Measurements from ENCODE around the gene RANBP10.
A peak's percentile ranks its signal among the peaks of the same experiment; 100 is the strongest.

Gene RANBP10

DNA sequence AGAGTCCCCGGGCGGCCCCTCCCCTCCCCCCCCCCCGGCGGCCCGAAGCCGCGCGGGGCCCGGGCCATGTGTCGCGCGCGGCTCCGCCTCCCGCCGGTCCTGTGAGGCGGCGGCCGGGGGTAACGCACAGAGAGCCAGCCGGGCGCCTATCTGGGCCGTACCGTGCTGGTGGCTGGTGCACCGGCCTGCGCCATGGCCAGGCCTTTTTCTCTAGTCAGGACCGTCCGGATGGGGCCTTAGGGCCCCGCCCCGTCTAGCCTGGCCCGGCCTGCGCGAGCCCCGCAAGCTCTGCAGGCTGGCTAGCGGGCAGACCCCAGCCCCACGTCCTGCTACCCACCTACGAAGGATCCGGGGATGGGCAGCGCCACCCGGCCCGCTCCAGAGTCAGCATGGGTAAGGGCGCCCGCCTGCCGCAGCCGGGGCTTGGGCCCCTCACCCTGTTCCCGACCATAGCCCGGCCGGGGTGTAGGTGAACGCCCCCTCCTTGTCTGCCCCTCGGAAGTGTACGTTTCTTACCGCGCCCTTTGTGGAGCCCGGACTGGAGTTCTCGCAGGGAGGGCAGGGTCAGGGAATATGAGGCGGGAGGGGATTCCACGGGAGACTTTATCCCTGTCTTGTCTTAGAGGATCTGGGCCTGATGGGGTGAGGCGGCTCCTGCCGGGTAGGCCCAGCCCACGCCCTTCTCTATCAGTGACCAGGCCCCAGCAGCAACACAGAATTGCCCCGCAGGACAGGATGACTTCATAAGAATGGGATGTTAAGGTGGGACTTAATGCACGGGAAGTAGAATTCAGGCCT is 40.9 kb upstream of the RANBP10 start, which contains the start of gene CENPT:
CENPT (minus strand) TSS at position 630 of the 798 bp plus-strand sequence. CDS start 13,834 bp downstream, outside the sequence.
- Histone ChIP-seq H3K27ac (ENCODE audit: poor library complexity, severe bottlenecking) (peak within 1 kb of the TSS; percentile 85), H3K4me1 (ENCODE audit: insufficient read depth, poor library complexity, severe bottlenecking) (peaks cover 18% of the 10 kb centered on the region), H3K27me3 (ENCODE audit: insufficient read depth, poor library complexity, severe bottlenecking) (no peaks in the 10 kb centered on the region), H3K4me3 (ENCODE audit: severe bottlenecking) (peak within 1 kb of the TSS; percentile 97), H3K9me3 (ENCODE audit: severe bottlenecking) (no peaks in the 10 kb centered on the region), H3K36me3 (ENCODE audit: low read depth) (peaks cover 32% of the 10 kb centered on the region)
- TF ChIP-seq, protein P1, sequence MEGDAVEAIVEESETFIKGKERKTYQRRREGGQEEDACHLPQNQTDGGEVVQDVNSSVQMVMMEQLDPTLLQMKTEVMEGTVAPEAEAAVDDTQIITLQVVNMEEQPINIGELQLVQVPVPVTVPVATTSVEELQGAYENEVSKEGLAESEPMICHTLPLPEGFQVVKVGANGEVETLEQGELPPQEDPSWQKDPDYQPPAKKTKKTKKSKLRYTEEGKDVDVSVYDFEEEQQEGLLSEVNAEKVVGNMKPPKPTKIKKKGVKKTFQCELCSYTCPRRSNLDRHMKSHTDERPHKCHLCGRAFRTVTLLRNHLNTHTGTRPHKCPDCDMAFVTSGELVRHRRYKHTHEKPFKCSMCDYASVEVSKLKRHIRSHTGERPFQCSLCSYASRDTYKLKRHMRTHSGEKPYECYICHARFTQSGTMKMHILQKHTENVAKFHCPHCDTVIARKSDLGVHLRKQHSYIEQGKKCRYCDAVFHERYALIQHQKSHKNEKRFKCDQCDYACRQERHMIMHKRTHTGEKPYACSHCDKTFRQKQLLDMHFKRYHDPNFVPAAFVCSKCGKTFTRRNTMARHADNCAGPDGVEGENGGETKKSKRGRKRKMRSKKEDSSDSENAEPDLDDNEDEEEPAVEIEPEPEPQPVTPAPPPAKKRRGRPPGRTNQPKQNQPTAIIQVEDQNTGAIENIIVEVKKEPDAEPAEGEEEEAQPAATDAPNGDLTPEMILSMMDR (IDR thresholded peaks at IDR 0.05; ENCODE audit: poor library complexity, severe bottlenecking) = no peak
- ATAC-seq (ENCODE audit: low read depth) (peak; percentile 51), DNase-seq (ENCODE audit: low spot score) (no peak)

DNA sequence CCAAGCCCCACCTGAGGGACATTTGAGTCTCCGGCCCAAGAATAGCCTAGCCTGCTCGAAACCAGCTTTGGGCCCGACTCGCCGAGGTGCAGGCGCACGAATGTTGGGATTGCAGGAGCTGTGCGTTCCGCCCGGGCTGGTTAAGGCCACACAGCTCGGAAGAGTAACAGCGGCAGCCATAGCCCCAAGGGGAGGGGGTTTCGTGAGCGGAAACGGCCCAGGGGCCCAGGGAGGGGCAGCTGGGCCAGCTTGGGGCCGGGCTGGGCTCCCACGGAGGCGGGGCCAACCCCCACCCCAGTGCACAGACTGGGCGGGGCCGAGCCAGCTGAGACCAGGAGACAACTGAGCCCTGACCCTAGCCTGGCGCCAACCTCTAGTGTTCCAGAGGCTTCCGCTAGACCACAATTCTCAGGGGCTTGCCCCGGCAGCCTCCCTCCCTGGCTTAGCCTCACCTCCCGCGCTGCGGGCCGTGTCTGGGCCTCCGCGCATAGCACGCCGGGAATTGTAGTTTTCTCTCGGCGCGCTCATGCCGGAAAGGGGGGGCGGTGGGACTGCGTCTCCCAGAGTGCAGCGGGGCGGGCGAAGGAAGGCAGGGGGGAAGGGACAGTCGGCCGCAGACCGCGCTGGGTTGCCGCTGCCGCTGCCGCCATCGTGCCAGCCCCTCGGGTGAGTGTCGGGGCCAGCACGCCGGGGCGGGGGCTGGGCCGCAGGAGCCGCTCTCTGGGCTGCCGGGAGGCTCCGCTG is 40.1 kb upstream of the RANBP10 start, which contains the start of gene NUTF2:
NUTF2 (plus strand) TSS at position 614 of the 744 bp plus-strand sequence. CDS start 18,198 bp downstream, outside the sequence.
- H3K4me1 ChIP-seq (ENCODE audit: insufficient read depth, poor library complexity, severe bottlenecking) = peaks cover 18% of the 10 kb centered on the region
- H3K27ac ChIP-seq (ENCODE audit: poor library complexity, severe bottlenecking) = peak within 1 kb of the TSS; percentile 85

DNA sequence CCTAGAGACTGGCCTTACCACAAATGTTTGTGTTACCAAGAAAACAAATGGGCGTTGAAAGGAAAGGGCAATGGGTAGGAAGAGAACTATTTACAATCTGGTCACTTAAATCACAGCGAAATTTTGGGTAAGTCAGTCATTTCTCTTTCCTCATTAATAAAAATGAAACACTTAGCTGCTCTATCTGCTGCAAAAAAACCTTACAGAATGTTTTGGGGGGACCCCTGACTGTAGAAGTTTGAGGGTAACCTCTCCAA is 39.6 kb upstream of the RANBP10 start:
- DNase-seq (ENCODE audit: low spot score) (no peak), ATAC-seq (ENCODE audit: low read depth) (no peak)
- no peaks in the 10 kb centered on the region for H3K9me3 ChIP-seq (ENCODE audit: severe bottlenecking)
- peaks cover 18% of the 10 kb centered on the region for H3K4me1 ChIP-seq (ENCODE audit: insufficient read depth, poor library complexity, severe bottlenecking)
- H3K36me3 ChIP-seq (ENCODE audit: low read depth) = peaks cover 20% of the 10 kb centered on the region
- TF ChIP-seq, protein P1 (IDR thresholded peaks at IDR 0.05; ENCODE audit: poor library complexity, severe bottlenecking) = no peak
- peak overlapping the region; percentile 85 for H3K27ac ChIP-seq (ENCODE audit: poor library complexity, severe bottlenecking)
- H3K27me3 ChIP-seq (ENCODE audit: insufficient read depth, poor library complexity, severe bottlenecking) = no peaks in the 10 kb centered on the region
- peak overlapping the region; percentile 97 for H3K4me3 ChIP-seq (ENCODE audit: severe bottlenecking)

More for the DNA sequence above, 40.1 kb upstream of the RANBP10 start, which contains the start of gene NUTF2:
- ATAC-seq (ENCODE audit: low read depth) (peak; percentile 63), DNase-seq (ENCODE audit: low spot score) (peak; percentile 96)
- H3K4me3 ChIP-seq (ENCODE audit: severe bottlenecking) = peak within 1 kb of the TSS; percentile 97
- no peaks in the 10 kb centered on the region for H3K27me3 ChIP-seq (ENCODE audit: insufficient read depth, poor library complexity, severe bottlenecking)
- H3K9me3 ChIP-seq (ENCODE audit: severe bottlenecking) = no peaks in the 10 kb centered on the region
- TF ChIP-seq, protein P1 (IDR thresholded peaks at IDR 0.05; ENCODE audit: poor library complexity, severe bottlenecking) = no peak
- H3K36me3 ChIP-seq (ENCODE audit: low read depth) = peaks cover 24% of the 10 kb centered on the region

DNA sequence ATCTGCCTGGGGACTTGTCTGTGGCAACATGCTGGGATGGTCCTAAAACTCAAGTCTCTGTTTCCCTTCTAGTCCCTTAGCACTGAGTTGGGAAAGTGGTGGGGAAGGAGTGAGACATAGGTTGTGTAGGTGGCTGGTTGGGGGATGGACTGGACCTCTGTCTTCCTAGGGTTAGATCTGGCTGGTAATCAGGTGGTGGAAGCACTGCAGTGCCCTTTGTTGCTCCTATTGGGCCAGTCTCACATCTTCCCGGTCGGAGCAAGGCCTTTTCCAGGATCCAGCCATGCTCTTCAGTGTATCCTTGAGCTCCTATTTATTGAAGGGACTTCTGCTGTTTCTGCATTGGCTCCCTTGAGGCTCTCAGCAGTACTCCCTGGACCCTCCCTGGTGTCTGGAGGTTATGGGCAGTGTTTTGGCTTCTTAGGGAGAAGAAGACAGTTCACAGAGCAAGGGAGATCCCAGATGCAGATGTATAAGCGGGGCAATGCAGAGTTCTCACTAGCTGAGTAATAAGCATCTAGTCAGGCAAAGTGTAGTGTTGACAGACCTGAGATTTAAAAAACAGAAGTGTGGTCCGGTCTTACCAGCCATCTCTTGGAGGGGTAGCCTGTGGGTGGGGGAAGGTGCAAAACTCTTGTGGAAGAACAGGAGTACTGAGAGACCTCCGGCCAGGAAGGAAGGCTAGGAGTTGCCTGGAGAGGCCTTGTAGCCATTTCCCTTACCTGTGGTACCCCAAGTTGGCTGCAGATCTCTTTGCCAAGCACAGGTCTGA is 39.1 kb upstream of the RANBP10 start:
- no peaks in the 10 kb centered on the region for H3K9me3 ChIP-seq (ENCODE audit: severe bottlenecking)
- DNase-seq (ENCODE audit: low spot score) (no peak), ATAC-seq (ENCODE audit: low read depth) (no peak)
- peak overlapping the region; percentile 85 for H3K27ac ChIP-seq (ENCODE audit: poor library complexity, severe bottlenecking)
- peak overlapping the region; percentile 97 for H3K4me3 ChIP-seq (ENCODE audit: severe bottlenecking)
- TF ChIP-seq, protein P1 (IDR thresholded peaks at IDR 0.05; ENCODE audit: poor library complexity, severe bottlenecking) = no peak
- peaks cover 20% of the 10 kb centered on the region for H3K36me3 ChIP-seq (ENCODE audit: low read depth)
- no peaks in the 10 kb centered on the region for H3K27me3 ChIP-seq (ENCODE audit: insufficient read depth, poor library complexity, severe bottlenecking)
- H3K4me1 ChIP-seq (ENCODE audit: insufficient read depth, poor library complexity, severe bottlenecking) = peaks cover 18% of the 10 kb centered on the region
